Measurements from ENCODE around the gene DISP2.

DISP2 gene

DNA sequence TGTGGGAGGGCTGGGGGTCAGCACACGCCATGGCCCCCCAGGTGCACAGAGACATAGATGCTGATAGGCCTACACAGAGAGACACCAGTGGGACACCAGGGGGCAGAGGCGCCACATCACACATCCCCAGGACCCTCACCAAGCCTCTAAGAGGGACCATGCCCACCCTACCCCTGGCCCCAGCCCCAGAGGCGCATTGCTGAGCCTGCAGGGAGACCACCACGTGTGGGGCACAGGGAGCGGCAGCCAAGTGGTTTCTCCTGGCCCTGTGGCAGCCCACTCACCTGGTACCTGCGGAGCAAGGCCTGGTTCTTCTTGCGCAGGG lies 18.4 kb upstream of the DISP2 start:
- TF ChIP-seq, protein P1, sequence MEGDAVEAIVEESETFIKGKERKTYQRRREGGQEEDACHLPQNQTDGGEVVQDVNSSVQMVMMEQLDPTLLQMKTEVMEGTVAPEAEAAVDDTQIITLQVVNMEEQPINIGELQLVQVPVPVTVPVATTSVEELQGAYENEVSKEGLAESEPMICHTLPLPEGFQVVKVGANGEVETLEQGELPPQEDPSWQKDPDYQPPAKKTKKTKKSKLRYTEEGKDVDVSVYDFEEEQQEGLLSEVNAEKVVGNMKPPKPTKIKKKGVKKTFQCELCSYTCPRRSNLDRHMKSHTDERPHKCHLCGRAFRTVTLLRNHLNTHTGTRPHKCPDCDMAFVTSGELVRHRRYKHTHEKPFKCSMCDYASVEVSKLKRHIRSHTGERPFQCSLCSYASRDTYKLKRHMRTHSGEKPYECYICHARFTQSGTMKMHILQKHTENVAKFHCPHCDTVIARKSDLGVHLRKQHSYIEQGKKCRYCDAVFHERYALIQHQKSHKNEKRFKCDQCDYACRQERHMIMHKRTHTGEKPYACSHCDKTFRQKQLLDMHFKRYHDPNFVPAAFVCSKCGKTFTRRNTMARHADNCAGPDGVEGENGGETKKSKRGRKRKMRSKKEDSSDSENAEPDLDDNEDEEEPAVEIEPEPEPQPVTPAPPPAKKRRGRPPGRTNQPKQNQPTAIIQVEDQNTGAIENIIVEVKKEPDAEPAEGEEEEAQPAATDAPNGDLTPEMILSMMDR (conservative IDR thresholded peaks at IDR 0.05), result peak; percentile 11
- no peak for TF ChIP-seq ZFX (IDR thresholded peaks at IDR 0.05)
- peak overlapping the region; percentile 87 for H3K27ac ChIP-seq

DNA sequence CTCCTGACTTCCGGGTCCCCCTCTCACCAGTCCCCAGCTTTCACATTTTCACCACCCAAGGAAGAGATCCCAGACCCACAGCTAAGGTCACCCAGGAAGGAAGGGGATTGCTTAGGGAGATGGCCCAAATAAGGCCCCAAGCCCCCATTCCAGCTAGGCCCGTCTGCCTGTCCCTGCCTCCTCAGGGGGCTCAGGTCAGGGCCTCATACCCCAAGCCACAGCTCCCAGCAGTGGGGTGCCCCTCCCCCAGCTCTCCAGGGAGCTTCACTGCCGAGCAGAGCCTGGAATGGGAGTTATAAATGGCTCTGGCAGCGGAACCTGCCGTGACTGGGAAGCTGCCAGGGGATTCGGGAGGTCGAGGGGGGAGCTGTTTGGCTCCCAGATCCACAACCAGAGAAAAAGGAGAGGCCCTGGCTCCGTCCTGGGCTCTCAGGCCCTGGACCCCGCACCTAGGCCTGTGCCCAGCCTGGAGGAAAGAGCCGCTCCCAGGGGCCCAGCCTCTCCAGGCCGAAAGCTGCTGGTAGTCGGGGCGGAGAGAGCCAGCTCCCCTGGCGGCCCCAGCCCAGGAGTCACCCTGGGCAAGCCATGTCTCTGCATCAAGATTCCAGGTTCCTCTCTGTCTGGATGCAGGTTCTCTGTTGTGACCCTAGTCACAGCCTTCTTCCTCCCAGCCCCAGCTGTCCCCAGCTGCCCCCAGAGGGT lies 17.8 kb upstream of the DISP2 start:
- TF ChIP-seq, protein P1 (conservative IDR thresholded peaks at IDR 0.05), result no peak
- peak; percentile 84; the same call in 1 of the 2 replicates for TF ChIP-seq ZFX (IDR thresholded peaks at IDR 0.05)
- H3K27ac ChIP-seq, result peak overlapping the region; percentile 87

DNA sequence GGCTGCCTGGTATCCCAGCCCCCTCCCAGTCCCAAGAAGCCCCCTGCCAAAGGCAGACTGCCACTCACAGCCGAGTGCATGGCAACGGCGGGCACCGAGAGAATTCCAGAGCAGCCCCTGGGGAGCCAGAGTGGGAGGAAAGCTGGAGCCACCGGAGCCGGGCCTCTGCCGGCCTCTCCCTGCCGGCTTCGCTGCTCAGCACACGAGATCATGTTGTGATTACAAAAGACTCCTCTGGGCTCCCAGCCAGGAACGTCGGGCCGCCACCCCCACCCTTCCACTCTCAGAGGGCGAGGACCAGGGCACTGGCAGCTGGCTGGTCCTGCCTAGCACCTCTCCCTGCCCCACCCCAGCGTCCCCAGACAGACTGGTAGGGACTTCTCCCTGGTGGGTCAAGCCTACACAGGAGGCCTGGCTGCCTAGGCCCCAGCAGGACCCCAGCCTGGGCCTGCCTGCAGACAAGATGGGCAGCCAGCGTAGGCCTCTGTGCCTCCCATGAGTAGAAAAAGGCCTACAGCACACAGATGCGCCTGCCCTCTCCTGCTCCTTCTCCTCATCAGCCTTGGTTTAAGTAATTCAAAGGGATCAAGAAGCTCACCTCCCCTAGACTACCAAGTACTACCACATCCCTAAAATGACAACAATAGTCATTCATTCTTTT lies 17.1 kb upstream of the DISP2 start, which contains the start of gene CCDC9B:
CCDC9B (minus strand) TSS at position 200 of the 661 bp plus-strand sequence; CDS start at position 80, 120 bp downstream.
- peak within 1 kb of the TSS; percentile 87 for H3K27ac ChIP-seq
- TF ChIP-seq, protein P1 (conservative IDR thresholded peaks at IDR 0.05), result 0 out of 2 replicates have a peak, but pooled peaks have one; percentile 1
- 0 out of 2 replicates have a peak, but pooled peaks have one; percentile 44 for TF ChIP-seq ZFX (IDR thresholded peaks at IDR 0.05)

DNA sequence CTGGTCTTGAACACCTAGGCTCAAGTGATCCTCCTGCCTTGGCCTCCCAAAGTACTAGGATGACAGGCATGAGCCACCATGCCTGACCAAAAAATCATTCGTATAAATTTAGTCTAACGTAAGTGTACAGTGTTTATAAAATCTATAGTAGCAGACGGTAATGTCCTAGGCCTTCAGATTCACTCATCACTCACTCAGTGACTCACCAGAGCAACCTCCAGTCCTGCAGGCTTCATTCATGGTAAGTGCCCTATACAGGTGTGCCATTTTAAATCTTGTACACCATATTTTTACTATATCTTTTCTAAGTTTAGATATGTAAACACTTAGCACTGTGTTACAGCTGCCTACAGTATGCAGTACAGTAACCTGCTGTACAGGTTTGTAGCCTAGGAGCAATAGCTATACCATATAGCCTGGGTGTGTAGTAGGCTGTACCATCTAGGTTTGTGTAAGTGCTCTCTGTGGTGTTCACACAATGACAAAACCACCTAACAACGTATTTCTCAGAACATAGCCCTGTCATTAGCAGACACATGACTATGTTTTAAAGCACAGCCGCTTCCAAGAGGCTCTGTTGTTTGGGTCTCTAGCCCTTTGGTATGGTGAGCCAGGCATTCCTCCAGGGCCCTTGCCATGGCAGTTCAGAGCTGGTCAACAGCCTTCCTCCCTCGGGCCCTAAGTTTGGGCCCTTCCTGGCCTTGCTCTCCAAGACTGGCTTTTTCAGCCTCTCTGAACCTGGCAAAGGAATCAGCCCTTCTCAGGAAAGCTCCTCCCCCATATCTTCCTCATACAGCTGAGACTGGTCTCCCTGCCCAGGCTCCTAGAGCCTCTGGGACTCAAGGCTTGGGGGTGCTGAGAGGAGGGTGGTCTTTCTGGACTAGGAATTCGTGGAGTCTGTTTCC lies 15.4 kb upstream of the DISP2 start:
- TF ChIP-seq, protein P1 (conservative IDR thresholded peaks at IDR 0.05), result no peak
- TF ChIP-seq ZFX (IDR thresholded peaks at IDR 0.05), result no peak
- peak overlapping the region; percentile 10; the same call in 1 of the 2 replicates for H3K27ac ChIP-seq

DNA sequence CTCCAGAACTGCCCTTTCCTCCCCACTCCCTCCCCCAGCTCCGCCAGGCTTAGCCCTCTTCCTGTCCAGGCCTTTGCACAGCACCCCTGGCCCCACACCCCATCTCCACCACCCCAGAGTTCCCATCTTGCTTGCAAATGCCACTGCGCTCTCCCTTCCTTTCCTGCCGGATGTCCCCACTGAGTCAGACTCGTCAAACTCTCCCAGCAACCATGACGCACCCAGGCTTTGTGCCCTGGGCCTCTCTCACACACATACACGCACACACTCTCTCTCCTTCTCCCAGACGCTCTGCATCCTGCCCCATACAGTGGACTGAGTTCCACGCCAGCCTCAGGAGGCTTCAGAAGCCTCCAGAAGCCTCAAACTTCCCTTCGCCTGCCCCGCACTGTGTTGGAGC lies 14.5 kb upstream of the DISP2 start:
- no peak for TF ChIP-seq ZFX (IDR thresholded peaks at IDR 0.05)
- TF ChIP-seq, protein P1 (conservative IDR thresholded peaks at IDR 0.05), result no peak
- peak overlapping the region; percentile 10; the same call in 1 of the 2 replicates for H3K27ac ChIP-seq

DNA sequence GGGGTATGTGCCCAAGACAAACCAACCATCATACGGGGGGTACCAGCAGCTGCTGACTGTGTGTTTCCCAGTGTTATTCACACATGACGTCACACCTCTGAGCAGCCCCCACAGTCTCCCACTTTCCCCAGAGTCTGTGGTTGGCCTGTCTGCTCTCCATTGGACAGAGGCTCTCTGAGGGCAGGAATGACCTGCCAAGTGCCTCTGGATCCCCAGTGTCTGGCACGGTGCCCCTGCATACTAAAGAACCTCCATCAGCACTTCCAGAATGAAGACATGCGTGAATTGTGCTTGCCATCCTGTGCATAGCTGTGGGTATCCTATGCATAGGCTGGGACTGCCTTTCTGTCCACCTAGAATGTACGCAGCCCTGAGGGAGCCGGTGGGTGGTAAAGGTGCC lies 13.8 kb upstream of the DISP2 start:
- TF ChIP-seq ZFX (IDR thresholded peaks at IDR 0.05), result no peak
- TF ChIP-seq, protein P1 (conservative IDR thresholded peaks at IDR 0.05), result no peak
- H3K27ac ChIP-seq, result no peak overlapping the region; the same call in 1 of the 2 replicates

Data from C4-2B (cell line).